ENCODE data around the gene NDUFS2.

Gene NDUFS2

DNA sequence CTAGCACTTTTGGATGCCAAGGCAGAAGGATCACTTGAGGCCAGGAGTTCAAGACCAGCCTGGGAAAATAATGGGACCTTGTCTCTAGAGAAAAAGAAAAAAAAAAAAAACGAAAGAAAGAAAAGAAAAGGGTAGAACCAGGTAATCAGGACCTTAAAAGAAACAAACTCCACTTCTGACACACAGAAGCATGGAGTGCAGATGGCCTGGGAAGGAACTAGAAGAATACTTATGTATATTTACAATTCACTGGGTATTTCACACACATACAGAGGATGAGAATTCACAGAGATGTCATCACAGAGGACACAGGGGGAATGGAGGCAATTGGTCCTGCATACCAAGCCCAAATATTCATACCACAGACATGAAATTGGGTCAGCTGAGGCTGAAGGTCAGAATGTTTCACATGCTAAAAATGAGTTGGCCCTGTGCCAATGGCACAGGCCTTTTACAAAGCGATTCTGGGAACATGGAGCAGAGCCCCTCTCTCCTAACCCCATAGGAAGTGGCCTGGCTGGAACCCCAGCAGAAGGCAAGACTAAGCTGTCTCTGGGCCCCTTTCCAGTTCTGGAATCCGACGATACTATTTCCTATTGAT is 29.3 kb upstream of the NDUFS2 start:
- DNase-seq (ENCODE audit: low spot score), result peak; percentile 88

DNA sequence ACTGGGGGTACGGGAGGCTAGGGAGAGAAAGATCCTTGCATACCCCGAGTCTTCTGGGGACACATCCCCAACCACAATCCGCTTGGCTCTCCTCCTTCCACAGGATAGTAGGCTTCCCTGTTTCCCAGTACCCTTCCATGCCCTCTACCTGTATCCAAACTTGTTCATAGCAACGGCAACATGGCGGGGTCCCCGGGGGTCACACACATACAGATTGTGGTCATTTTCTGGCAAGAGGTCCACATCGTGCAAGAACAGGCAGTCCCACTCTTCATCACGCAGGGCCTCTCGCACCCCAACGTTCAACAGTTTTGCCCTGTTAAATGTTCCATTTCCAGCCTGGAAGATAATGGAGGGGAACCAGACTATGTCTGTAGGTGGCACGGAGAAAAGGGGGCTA is 28.5 kb upstream of the NDUFS2 start:
- no peak for DNase-seq (ENCODE audit: low spot score)

DNA sequence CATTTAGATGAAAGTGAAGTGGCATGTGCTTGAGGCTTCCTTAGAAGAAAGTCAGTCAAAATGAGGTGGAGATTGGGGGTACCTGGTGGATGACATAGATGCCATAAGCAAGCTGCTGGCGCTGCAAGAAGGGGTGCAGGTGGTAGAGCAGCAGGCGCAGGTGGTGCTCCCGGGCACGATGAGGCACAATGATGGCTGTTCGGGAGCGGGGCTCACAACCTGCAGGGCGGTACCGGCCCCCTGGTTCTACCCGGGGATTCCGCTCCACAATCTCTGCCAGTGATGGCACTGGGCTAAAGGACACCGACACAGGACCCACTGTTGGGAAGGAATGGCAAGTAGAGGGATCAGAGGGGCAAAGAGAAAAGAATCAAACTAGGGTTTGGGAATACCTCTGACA is 27.3 kb upstream of the NDUFS2 start:
- DNase-seq (ENCODE audit: low spot score), result no peak

GRCh38 chr1:161175771-161176453 is 26.3 kb upstream of the NDUFS2 start:
- no peak for DNase-seq (ENCODE audit: low spot score)

GRCh38 chr1:161176468-161177111 is 25.6 kb upstream of the NDUFS2 start:
- DNase-seq (ENCODE audit: low spot score), result no peak

DNA sequence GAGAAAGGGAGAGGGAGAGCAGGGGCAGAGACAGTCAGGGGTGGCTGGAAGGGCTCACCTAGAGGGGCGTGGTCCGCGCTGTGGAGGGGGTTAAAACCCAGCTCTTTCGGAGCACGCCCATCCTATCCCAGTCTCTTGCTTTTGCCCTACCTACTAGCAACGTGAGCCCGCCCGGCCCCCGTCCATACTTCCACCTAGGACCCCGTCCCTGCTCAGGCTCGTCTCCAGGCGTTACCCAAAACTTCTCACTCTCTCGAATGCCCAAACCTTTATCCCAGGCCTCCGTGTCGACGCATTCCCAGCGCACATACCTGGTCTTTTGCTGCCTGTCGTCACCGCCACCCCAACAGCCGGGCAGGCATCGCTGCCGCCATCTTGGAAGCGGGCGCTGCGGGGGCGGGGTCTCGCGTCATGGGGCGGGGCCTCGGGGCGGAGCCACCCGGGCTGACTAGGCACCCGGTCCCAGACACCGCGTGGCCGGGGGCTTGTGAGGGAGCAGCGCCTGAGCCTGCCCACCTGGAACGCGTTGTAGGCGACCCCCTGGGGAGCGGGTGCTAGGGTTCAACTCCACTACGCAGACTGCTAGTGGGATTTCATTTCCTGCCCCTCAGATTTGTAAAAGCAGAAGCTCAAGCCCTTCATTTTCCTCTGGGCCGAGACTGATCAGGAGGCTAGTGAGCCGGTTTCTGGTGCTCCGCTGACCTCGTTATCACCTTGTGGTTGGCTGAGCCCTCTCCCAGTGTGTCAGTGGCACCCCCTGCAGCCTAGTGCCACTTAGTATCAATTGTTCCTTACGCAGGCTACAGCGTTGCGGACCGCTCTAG is 24.8 kb upstream of the NDUFS2 start, which contains the start of gene B4GALT3:
B4GALT3 (minus strand) TSS at position 396 of the 824 bp plus-strand sequence. CDS start 1,447 bp downstream, outside the sequence.
- DNase-seq (ENCODE audit: low spot score), result peak; percentile 97

GRCh38 chr1:161177936-161178244 is 24.3 kb upstream of the NDUFS2 start:
- no peak for DNase-seq (ENCODE audit: low spot score)

GRCh38 chr1:161179698-161180097 is 22.5 kb upstream of the NDUFS2 start:
- no peak for DNase-seq (ENCODE audit: low spot score)

DNA sequence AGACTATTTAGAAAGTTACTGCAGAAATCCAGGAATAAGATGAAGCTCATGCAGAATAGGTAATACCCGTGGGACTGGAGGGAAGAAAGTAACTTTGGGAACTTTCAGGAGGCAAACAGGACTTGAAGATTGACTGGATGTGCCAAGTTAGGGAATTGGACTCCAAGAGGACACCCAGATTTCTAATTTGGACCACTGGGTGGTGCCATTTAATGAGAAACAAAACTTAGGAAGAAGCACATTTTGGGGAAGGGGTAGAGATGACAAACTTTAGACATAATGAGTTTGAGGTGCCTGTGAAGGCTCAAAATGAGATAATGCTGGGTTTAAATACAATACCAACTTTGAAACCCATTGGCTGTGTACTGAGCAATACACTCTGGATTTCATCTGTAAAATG is 21.5 kb upstream of the NDUFS2 start:
- no peak for DNase-seq (ENCODE audit: low spot score)

GRCh38 chr1:161182214-161182613 is 20.0 kb upstream of the NDUFS2 start:
- DNase-seq (ENCODE audit: low spot score), result peak; percentile 44

GRCh38 chr1:161185282-161185682 is 16.9 kb upstream of the NDUFS2 start:
- DNase-seq (ENCODE audit: low spot score), result peak; percentile 83

- no peak for DNase-seq (ENCODE audit: low spot score)
These were observed 16.3 kb upstream of the NDUFS2 start for GRCh38 chr1:161185732-161186311.

- no peak for DNase-seq (ENCODE audit: low spot score)
These were observed 14.9 kb upstream of the NDUFS2 start for GRCh38 chr1:161187311-161187710.

DNA sequence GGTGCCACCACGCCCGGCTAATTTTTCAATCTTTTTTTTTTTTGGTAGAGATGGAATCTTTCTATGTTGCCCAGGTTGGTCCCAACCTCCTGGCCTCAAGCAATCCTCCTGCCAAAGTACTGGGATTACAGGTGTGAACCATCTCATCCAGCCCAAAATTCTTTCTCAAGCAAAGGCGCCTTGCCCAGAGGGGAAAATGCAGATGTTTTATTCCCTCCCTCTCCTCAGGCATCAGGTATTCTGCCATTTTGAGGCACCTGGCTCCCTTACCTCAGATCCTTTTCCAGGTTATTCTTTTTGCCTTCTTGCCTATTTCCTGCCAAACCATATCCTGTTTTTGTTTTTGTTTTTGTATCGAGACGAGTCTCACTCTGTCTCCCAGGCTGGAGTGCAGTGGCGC is 13.8 kb upstream of the NDUFS2 start:
- DNase-seq (ENCODE audit: low spot score), result no peak

DNA sequence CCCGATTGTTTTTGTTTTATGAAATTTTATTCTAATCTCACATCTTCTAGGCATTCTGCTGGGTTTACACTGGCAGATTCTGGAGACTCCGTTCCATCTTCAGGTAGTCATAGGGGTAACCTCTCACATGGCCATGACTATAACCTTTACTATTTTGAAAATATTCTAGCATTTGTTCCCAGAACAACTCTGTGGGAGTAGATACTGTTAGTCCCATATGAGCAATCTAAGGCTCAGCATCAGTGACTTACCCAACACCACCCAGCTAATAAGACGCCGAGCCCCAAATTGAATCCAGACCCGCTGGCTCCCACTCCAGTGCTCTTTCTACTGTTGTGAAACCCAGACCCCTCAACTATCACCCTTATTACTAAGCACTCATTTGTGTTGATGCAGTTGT is 13.1 kb upstream of the NDUFS2 start:
- no peak for DNase-seq (ENCODE audit: low spot score)

DNA sequence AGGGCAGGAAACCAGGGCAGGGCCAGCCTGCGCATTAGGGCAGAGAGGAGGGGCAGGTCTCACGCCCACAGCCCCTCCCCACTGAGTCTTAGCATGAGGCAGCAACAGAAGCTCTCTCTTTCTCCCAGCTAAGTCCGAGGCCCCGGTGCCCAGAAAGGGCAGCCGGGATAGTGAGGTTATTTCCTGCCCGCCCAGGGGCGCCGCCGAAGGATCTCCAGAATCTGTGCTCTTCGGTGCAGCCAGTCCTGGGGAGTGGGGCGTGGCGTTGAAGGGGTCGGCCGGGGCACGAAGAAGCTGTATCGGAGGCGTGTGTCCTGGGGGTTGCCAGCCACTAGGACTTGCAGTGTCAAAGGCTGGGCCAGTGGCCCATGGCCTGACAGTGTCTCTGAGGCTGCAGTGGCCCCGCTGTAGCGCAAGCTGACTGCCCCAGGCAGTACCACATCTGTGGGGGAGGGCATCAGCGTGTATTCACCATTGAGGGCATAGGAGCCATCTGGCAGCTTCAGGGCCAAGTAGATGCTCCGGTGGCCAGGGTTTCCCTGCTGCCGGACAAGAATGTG is 11.1 kb upstream of the NDUFS2 start:
- DNase-seq (ENCODE audit: low spot score), result no peak

DNA sequence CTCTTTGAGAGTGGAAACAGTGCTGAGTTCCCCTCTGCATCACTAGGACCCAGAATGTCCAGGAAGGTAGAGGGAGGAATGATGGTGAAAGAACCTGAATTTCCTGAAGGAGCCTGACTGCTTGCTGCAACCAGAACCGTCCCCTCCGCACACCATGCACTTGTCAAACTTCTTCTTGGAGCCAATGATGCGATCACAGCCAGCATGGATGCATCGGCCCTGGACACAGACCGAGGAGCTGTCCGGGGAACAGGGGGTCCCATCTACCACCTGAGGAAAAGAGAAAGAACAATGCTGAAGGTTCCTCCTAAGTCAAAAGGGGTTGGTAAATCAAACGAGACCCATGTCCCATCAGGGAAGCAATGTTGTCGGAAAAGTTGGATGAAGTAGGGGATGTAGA is 10.2 kb upstream of the NDUFS2 start:
- DNase-seq (ENCODE audit: low spot score), result no peak

GRCh38 chr1:161192476-161193465 is 9.4 kb upstream of the NDUFS2 start:
- DNase-seq (ENCODE audit: low spot score), result peak; percentile 84

- DNase-seq (ENCODE audit: low spot score), result no peak
These were observed 8.5 kb upstream of the NDUFS2 start for GRCh38 chr1:161193561-161194235.

DNA sequence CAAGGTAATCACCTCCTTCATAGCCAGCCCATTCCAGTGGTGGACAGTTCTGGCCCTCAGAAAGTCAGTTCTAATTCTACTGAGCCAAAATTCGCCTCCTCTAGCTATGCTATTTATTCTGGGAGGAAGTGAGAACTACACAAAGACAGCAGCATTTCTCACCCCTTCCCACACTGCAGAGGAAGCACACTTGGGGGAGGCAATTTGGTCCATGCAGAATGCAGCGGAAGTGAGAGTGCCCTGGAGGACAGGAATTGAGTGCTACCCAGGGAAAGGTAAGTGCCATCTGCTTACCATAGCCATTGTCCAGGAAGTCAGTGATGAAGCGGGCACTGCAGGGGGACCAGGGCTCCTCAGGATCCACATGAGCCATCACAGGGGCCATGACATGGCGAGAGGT is 7.0 kb upstream of the NDUFS2 start:
- DNase-seq (ENCODE audit: low spot score), result no peak

Data from GM03348 (cell line).